GM12875 (cell line): Measurements from ENCODE around the gene BBLN.
"Not testable (repeated sequence)": the region's sequence is repeated elsewhere in the genome, so short reads cannot be mapped to it uniquely, and the experiment has no call there.

Experiments used
- H3K4me3 ChIP-seq: one replicate; pipeline ENCODE4 v1.5.1; 2011; ENCODE audit warnings: low read depth, low read length, control low read depth
- CTCF ChIP-seq: IDR thresholded peaks from 2 replicates; pipeline ENCODE4 v1.5.1; 2011; ENCODE audit warnings: low read depth, mild to moderate bottlenecking, control low read depth, inconsistent platforms, low read length, moderate library complexity, borderline replicate concordance; ENCODE audit not compliant: insufficient read depth

The BBLN gene

GRCh38 chr9:128159784-128160602 is at the start of gene BBLN:
Gene BBLN, plus strand, starts transcription at chr9:128160265. Its CDS starts 143 bp downstream, at chr9:128160408.
- peak within 1 kb of the TSS; percentile 81 for H3K4me3 ChIP-seq
- TF ChIP-seq CTCF = no peak

GRCh38 chr9:128111726-128112125 is 48.3 kb upstream of the BBLN start:
- H3K4me3 ChIP-seq = not testable (repeated sequence)

GRCh38 chr9:128113526-128114325 is 46.3 kb upstream of the BBLN start:
- TF ChIP-seq CTCF = no peak
- no peak overlapping the region for H3K4me3 ChIP-seq

- no peak for TF ChIP-seq CTCF
- no peak overlapping the region for H3K4me3 ChIP-seq
These were observed 45.5 kb upstream of the BBLN start for GRCh38 chr9:128114326-128115186.

GRCh38 chr9:128115187-128116103 is 44.6 kb upstream of the BBLN start:
- TF ChIP-seq CTCF = no peak
- no peak overlapping the region for H3K4me3 ChIP-seq

GRCh38 chr9:128116104-128117083 is 43.7 kb upstream of the BBLN start:
- H3K4me3 ChIP-seq = no peak overlapping the region
- no peak for TF ChIP-seq CTCF
